Natural killer cell (primary cell): ENCODE data around the gene FBXL17. TPM values are rescaled to one million over a fixed set of nuclear protein-coding genes. Genes with fewer than 3 reads are reported as not detected.

Experiments
- ATAC-seq, 3 donors: fragments of 150-1000 bp in 2 of 3; fragments of 200-7000 bp in 1 of 3; cut with Tn5 transposase; 1 replicate in 1 of 3; 2 replicates in 2 of 3; pipeline ENCODE4 v1.10.0; 2021; ENCODE audit warnings: mild to moderate bottlenecking in 2 of 3, moderate library complexity in 2 of 3
- DNase-seq, 2 donors: peaks; one replicate each; pipeline versions ENCODE4 v3.0.0 to v3.0.0-alpha.2; 2013 to 2021; ENCODE audit warnings: mixed read lengths in 1 of 2
- H3K27ac ChIP-seq: one replicate; pipeline ENCODE4 v1.5.1; 2013; ENCODE audit warnings: mild to moderate bottlenecking, low read length
- H3K27me3 ChIP-seq: one replicate; pipeline ENCODE4 v1.6.1; 2013; ENCODE audit warnings: low read length; ENCODE audit not compliant: control insufficient read depth, insufficient read depth
- H3K36me3 ChIP-seq: one replicate; pipeline ENCODE4 v1.6.1; 2013; ENCODE audit warnings: low read length; ENCODE audit not compliant: control insufficient read depth, insufficient read depth
- H3K4me1 ChIP-seq: one replicate; pipeline ENCODE4 v1.6.1; 2013; ENCODE audit warnings: low read length; ENCODE audit not compliant: control insufficient read depth, insufficient read depth
- H3K4me3 ChIP-seq: one replicate; pipeline ENCODE4 v1.5.1; 2013; ENCODE audit warnings: low read length
- H3K9me3 ChIP-seq: one replicate; pipeline ENCODE4 v1.6.1; 2013; ENCODE audit warnings: low read length; ENCODE audit not compliant: control insufficient read depth, insufficient read depth
- H3K27ac Mint-ChIP-seq, 2 donors: one replicate each; pipeline ENCODE4 v1.8.0; 2022; ENCODE audit warnings: mild to moderate bottlenecking in 2 of 2, mixed read lengths in 2 of 2, moderate library complexity in 1 of 2
- H3K27me3 Mint-ChIP-seq, 2 donors: one replicate each; pipeline ENCODE4 v1.8.0; 2022; ENCODE audit warnings: low read depth in 2 of 2, mixed read lengths in 2 of 2
- H3K36me3 Mint-ChIP-seq: one replicate; pipeline ENCODE4 v1.8.0; 2022; ENCODE audit warnings: mixed read lengths
- H3K4me1 Mint-ChIP-seq, 2 donors: one replicate each; pipeline ENCODE4 v1.8.0; 2022; ENCODE audit warnings: mixed read lengths in 2 of 2
- H3K4me3 Mint-ChIP-seq: one replicate; pipeline ENCODE4 v1.8.0; 2022; ENCODE audit warnings: mild to moderate bottlenecking, moderate library complexity, mixed read lengths
- H3K9me3 Mint-ChIP-seq, 2 donors: one replicate each; pipeline ENCODE4 v1.8.0; 2022; ENCODE audit warnings: mixed read lengths in 2 of 2
- whole genome bisulfite sequencing: methylation state at CpG from one replicate; pipeline ENCODE4 v1.1.7; 2013; ENCODE audit warnings: missing lambda C conversion rate; ENCODE audit not compliant: insufficient coverage; 5-methylcytosine and 5-hydroxymethylcytosine counted together
- intact Hi-C: fragments of 100-400 bp; cut with micrococcal nuclease; formaldehyde crosslinking; loops from one replicate; pipeline ENCODE4 v1.14.2; 2022
- total RNA-seq, 4 donors: library from RNA; stranded (reverse); fragments of 120-200 nt in 1 of 4; gene quantifications; one replicate each; pipeline versions ENCODE4 v1.2.3 to v1.2.4, GENCODE V29; 2013 to 2022
- TF ChIP-seq, protein P1 (sequence below): fragments of 200-600 bp; IDR thresholded peaks from one replicate; pipeline ENCODE4 v1.8.0; 2022; ENCODE audit warnings: antibody characterized with exemption

FBXL17 gene
- total RNA-seq, 3 donors from 2014 or later (not counting 1 experiment from before 2014, with no cell fraction given), result 34.2 to 46.8 (median 34.9) TPM

DNA sequence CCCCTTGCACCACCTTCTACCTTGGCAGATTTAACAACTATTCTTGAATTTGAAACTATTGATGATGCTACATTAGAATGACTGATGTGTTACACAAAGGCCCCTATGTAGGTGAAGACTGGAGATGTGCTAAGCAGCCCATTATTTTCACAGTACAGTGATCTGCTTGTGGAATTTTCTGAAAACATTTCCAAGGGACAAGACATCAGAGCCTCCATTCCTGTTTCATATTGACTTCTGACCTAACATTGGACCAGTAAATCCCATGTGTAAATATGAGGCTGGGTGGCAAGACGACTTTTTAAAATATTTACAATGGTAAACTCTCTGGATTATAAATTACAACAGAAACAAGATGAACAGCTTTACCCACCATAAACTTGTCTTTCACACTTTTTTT, 445.4 kb downstream of the FBXL17 start:
- 100% methylated on average over 1 of the region's 1 CpG for WGBS
- Mint-ChIP-seq H3K27ac (no peak overlapping the region), H3K36me3 (no peaks in the 10 kb centered on the region), H3K4me3 (no peak overlapping the region), H3K27me3 (no peaks in the 10 kb centered on the region), H3K4me1 (no peaks in the 10 kb centered on the region), H3K9me3 (no peaks in the 10 kb centered on the region)
- Histone ChIP-seq H3K27me3 (no peaks in the 10 kb centered on the region), H3K36me3 (no peaks in the 10 kb centered on the region), H3K9me3 (no peaks in the 10 kb centered on the region), H3K4me1 (no peaks in the 10 kb centered on the region), H3K27ac (no peak overlapping the region), H3K4me3 (no peak overlapping the region)
- TF ChIP-seq, protein P1, sequence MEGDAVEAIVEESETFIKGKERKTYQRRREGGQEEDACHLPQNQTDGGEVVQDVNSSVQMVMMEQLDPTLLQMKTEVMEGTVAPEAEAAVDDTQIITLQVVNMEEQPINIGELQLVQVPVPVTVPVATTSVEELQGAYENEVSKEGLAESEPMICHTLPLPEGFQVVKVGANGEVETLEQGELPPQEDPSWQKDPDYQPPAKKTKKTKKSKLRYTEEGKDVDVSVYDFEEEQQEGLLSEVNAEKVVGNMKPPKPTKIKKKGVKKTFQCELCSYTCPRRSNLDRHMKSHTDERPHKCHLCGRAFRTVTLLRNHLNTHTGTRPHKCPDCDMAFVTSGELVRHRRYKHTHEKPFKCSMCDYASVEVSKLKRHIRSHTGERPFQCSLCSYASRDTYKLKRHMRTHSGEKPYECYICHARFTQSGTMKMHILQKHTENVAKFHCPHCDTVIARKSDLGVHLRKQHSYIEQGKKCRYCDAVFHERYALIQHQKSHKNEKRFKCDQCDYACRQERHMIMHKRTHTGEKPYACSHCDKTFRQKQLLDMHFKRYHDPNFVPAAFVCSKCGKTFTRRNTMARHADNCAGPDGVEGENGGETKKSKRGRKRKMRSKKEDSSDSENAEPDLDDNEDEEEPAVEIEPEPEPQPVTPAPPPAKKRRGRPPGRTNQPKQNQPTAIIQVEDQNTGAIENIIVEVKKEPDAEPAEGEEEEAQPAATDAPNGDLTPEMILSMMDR, result no peak
- intact Hi-C loops, result no loop called here
- no peak for DNase-seq
- no peak for ATAC-seq

DNA sequence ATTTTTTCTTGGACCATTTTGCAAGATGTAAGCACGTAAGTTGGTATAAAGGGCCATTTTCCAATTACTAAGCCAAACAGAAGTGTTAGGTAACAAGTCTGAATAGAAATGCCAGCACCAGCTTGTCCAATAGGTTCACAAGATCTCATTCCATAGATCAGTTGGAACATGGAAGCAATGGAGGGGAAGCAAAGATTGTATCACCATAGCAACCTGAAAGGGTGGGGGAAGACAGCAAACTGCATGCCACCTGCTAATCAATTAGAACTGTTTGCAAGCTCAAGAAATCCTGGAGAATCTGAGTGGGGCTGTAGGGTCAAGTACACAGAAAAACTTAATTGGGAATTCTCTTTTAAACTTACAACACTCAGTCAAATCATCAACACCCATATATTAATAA, 446.3 kb downstream of the FBXL17 start:
- Histone ChIP-seq H3K36me3 (no peaks in the 10 kb centered on the region), H3K9me3 (no peaks in the 10 kb centered on the region), H3K27me3 (no peaks in the 10 kb centered on the region), H3K4me1 (no peaks in the 10 kb centered on the region), H3K4me3 (no peak overlapping the region), H3K27ac (no peak overlapping the region)
- 100% methylated on average over 1 of the region's 1 CpG for WGBS
- Mint-ChIP-seq H3K4me1 (no peaks in the 10 kb centered on the region), H3K36me3 (no peaks in the 10 kb centered on the region), H3K4me3 (no peak overlapping the region), H3K9me3 (no peaks in the 10 kb centered on the region), H3K27me3 (no peaks in the 10 kb centered on the region), H3K27ac (no peak overlapping the region)
- intact Hi-C loops, result no loop called here
- TF ChIP-seq, protein P1, result no peak
- ATAC-seq (no peak), DNase-seq (no peak)

DNA sequence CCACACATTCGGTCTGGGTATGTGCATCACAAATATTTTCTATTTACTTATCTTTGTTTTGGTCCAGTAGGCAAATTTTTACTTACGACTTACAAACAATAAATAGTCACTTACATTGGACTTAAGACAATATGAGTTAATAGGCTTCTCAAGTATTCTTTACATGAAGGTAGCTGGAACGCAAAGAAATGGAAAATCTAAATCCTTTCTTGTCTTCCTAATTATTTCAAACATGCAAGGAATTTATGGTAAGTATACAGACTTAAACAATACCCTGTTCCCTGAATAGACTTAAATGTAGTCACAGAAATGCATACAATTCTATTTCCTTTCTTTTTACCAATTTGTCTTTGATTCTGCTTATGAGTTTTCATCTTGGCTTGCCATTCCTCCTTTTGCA, 448.6 kb downstream of the FBXL17 start:
- Mint-ChIP-seq H3K36me3 (no peaks in the 10 kb centered on the region), H3K4me3 (no peak overlapping the region), H3K9me3 (no peaks in the 10 kb centered on the region), H3K27me3 (no peaks in the 10 kb centered on the region), H3K27ac (no peak overlapping the region), H3K4me1 (peaks cover 4 to 5% of the 10 kb centered on the region in 2 donors)
- H3K9me3 ChIP-seq, result no peaks in the 10 kb centered on the region
- H3K36me3 ChIP-seq, result no peaks in the 10 kb centered on the region
- intact Hi-C loops, result no loop called here
- TF ChIP-seq, protein P1, result no peak
- H3K27me3 ChIP-seq, result no peaks in the 10 kb centered on the region
- ATAC-seq, result no peak
- no peak overlapping the region for H3K4me3 ChIP-seq
- no peak overlapping the region for H3K27ac ChIP-seq
- no peak for DNase-seq
- 100% methylated on average over 1 of the region's 3 CpGs for WGBS
- H3K4me1 ChIP-seq, result no peaks in the 10 kb centered on the region

DNA sequence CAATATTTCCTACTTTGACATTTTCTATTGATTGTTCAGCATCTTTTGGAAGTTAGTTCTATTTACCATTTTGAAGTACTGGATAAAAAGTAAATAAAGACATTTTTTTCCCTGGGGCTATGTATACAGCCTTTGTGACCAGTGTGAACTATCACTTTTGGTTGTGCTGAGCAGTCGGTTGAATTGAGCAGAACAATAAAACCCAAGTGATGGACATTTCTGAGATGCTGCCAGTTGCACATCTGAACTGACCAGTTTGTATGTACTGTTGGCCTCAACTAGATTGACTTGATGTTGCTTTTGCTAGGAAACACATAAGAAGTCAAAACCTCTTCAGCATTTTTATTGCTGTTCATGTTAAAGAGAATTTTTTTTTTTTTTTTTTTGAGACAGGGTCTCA, 451.0 kb downstream of the FBXL17 start:
- Mint-ChIP-seq H3K4me3 (no peak overlapping the region), H3K9me3 (no peaks in the 10 kb centered on the region), H3K4me1 (peaks cover 4 to 10% of the 10 kb centered on the region in 2 donors), H3K27me3 (no peaks in the 10 kb centered on the region), H3K36me3 (no peaks in the 10 kb centered on the region), H3K27ac (no peak overlapping the region)
- Histone ChIP-seq H3K36me3 (no peaks in the 10 kb centered on the region), H3K9me3 (no peaks in the 10 kb centered on the region), H3K27ac (no peak overlapping the region), H3K4me1 (no peaks in the 10 kb centered on the region), H3K4me3 (no peak overlapping the region), H3K27me3 (no peaks in the 10 kb centered on the region)
- DNase-seq (no peak), ATAC-seq (no peak)
- WGBS, result 93% methylated on average over 1 of the region's 1 CpG
- TF ChIP-seq, protein P1, result no peak
- intact Hi-C loops, result no loop called here
